HG02981 (cell line): Measurements from ENCODE around the gene DNAJB8.

Source experiments
- ATAC-seq: cut with Tn5 transposase; IDR thresholded peaks from one replicate; pipeline ENCODE4 v1.9.1; 2021; ENCODE audit warnings: mild to moderate bottlenecking, moderate library complexity; ENCODE audit not compliant: unreplicated experiment

The DNAJB8 gene

DNA sequence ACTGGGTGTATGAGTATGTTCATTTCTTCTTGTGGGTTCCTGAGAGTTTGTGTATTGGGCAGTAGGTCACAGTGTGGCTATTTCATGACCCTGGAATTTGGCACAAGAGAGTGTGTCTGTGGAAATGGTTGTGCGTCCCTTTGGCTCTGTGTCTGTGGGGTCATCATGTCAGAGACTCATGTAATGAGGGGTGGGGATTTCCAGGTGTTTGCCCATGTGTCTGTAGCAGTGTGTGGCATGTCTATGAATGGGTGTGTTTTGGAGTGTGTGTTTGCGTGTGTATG is 27.6 kb upstream of the DNAJB8 start:
- no peak for ATAC-seq

DNA sequence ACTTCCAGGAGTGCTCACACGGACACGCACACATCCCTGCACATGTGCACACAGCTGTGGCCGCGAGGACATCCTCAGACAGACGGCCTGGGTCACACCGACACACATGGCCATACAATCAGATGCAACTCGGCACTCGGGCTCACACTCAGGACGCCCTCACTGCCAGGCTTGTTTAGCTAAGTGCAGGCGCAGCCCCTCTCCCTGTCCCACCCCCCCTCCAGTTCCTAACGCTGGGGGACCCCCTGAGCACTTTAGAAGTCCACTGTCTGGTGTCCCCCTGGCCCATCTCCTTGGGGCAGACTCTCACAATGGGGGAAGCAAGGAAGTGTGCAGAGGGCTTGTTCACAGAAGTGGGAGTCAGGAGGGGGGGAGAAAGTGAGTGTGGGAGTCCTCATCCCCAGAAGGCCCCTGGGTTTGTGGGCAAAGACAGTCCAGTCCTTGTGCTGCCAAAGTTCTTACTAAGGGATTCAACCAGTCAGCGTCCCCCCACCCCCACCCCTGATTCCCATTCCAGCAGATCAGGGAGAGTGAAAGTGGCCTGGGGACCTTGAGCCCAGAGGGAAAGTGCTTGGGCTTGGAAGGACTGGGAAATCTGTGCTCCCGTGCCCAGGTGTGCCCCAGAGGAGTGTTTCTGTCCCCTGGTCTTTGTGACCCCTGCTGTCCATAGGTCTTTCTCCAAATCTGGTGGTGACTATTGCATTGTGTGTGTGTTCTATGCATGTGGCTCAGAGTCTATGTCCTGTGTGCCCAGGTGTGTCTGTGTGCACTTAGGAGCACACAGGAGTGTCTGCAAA is 27.1 kb upstream of the DNAJB8 start:
- no peak for ATAC-seq

DNA sequence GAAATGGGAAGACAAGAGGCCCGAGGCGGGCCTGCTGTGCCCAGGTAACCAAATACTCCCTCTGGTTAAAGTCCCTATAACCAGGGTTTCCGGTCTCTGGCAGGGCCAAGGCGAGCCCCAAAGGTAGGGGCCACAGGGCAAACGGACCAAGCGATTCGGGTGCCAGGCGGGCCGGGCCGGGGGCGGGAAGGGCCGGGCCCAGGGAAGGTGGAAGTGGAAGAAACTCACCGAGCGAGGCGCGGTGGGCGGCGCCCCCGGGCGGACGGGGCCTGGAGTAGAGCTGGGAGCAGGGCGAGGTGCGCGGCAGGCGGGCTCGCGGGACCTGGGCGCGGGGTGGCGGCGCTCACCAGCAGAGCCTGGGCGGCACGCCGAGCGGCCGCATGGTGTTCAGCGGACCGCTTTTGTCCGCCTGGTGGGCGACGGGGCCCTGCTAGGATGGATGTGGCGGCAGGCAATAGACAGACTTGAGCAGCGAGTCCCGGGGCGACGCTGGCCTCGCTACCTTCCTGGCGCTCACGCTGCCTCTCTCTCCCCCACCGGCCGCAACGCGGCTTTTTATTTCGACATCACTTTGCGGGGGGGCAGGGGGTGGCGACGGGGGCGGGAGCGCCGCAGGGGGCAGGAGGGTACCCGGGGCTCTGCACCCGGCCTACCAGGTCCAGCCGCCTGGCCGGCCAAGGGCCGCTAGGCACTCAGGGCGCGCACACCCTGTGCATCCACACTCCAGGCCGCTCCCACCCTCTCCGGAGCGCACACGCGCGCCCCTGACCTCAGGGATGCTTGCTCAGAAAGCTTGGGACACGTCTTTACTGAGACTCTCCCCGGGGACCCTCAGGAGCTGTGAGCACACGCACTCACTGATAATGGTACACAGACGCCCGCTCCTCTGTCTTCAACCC is 26.2 kb upstream of the DNAJB8 start, which contains the start of gene GATA2:
Gene GATA2, minus strand, starts transcription at position 531 of the 899 bp plus-strand sequence. CDS start 6,170 bp downstream, outside the sequence.
- no peak for ATAC-seq

DNA sequence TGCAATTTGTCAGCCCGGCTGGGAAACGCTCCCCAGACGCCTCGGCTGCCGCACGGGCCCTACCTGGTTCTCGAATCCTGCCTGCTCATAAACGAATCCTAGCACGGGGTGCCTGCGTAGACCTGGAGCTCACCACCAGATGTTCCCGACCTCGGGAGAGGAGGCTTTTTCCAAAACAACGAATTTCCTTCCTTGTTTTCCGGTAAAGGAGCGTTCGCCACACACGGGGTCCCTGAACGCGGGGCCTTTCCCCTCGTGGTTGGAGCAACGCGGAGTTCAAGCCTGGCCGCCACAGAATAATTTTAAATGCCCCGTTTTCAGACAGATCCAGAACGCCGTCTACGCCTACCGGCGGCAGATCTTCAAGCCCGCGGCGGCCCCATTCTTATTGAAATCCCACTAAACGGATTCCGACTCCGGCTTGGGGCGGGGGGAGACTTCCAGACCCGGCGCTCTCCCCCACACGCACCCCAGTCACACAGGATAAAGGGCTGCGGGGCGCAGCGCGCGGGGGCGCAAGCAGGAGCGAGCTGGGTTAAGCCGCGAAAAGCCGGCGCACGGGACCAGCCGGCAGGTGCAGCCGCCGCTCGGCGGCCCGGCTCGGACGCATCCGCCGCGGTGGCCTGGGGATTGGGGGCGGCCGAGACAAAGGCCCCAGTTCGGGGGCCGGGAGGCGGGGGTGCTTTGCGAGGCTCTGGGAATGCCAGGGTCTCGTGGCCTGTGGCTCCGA is 25.4 kb upstream of the DNAJB8 start:
- no peak for ATAC-seq

DNA sequence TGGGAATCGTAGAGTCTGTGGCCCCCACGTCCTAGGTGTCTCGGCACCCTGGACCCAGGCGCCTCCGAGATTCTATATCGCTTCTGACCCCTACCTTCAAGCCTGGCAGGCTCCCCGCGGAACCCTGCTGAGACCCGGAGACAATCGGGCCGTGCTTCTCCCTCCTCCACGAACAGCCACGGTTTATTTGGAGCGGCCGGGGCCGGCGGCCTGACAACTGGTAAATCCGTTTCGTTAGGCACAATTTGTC is 24.9 kb upstream of the DNAJB8 start:
- ATAC-seq, result no peak

DNA sequence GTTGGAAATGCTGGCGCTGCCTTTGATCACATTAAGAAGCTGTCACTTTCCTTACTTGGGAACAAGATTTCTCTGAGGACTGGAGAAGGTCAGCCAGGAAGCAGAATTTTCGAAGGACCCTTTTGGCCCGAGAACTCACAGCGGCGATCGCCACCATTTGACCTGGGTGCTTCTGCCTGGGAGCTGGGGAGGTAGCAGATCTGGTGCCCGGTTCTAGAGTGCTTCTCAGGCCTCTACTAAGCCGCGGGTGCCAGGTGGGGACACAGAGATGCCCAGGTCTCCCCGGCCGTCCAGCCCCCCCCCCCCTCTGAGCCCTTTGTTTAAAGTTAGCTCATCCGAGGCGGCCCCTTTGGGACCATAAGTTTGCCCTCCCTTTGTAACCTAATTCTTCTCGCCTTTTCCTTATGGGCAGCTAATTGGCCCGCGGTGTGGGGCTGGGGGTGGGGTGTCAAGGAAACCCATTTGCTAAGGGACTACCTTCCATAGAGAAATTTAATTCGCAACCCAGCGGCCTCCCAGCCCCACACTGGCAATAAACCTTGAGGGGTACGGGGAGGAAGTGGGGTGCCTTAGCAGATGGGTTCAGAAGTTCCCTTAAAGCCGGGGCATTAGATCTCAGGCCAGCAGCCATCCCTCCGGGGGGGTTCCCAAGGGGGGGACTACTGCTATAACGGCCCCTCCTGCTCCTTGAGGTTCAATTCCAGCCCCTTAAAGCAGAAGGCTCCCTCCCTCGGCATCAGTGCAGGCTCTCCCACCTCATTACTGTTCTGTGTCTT is 24.4 kb upstream of the DNAJB8 start:
- no peak for ATAC-seq

GRCh38 chr3:128490650-128490914 is 23.9 kb upstream of the DNAJB8 start:
- no peak for ATAC-seq

GRCh38 chr3:128489927-128490649 is 23.4 kb upstream of the DNAJB8 start:
- ATAC-seq, result no peak

- no peak for ATAC-seq
Measured at GRCh38 chr3:128489674-128489926, 22.9 kb upstream of the DNAJB8 start.

DNA sequence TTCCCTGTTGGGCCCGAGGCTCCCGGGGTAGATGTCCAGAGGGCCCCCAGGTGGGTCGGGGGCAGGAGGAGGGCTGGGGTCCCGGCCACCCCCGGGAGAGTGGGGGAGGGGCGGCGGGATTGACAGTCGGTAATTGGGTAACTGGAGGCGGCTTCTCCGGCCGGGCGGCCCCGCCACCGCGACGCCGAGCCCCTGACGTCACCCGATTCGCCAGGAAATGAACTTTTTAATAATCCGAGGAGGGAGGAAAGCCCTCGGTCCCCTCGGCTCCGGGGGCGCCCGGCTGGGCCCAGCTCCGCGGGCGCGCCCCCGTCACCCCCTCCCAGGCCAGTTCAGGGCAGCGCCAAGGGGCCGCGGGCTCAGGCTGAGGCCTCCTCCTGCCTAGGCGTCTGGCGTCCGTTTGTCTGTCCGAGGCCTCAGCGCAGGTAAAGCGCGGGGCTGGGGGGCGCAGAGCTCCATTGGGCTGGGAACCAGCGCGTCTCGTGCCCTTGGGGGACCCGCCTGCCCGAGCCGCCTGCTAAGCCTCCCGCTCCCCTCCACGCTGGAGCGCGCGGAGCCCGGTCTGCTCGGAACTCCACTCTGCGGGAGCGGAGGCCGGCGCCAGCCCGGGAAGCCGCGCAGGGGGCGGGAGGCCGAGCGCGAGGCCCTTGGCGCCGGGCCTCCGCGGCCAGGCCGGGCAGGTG is 22.4 kb upstream of the DNAJB8 start:
- no peak for ATAC-seq

DNA sequence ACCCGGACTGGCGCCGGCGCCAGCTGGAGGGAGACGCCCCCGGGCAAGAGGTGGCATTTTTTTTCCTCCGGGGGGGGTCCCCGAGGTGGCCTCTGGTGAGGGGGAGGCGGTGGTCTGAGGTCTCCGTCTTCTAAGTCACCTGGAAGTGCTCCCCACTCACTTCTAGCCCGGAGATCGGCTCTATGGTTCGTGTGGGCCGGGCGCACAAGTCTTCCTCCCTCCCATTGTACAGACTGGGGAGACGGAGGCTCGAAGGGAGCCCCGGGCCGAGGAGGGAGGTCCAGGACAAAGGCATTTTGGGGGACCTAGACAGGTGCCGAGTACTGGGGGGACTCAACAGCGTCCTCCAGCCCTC is 21.9 kb upstream of the DNAJB8 start:
- no peak for ATAC-seq

DNA sequence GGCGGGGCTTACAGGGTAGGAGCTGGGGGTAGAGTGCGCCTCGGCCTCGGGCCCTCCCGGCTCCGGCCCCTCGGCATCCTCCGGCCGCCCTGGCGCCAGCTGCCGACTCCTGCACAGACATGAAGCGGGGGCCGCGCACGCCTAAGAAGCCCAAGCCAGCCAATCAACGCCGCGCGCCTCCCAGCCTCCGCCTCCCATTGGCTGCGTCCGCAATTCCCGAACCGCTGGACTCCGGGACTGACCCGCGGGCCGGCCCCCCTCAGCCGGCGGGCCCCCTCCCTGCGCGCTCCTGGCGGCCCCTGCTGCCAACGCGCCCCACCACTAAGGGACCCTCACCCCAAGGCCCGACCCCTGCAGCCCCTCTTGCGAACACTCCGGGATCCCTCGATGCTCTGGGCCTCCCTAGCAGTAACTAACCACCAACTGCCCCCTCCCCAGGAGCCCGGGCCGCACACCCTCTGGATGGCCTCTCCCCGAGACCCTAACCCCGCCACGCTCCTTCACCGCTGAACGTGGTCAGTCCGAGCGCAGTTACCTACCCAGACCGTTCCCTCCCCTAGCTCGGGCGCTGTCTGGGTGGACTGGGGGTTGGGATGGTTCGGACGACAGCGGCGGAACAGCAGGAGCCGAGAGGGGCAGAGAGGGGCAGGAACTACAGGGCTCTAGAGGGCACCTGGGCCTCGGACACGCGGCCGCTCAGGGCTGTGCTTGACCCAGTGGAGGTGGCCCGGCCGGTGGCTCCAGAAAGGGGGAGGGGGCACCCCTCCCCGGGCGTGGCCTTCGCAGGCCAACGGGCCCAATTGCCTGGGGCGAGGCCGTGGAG is 21.3 kb upstream of the DNAJB8 start:
- ATAC-seq, result no peak

GRCh38 chr3:128487538-128487812 is 20.8 kb upstream of the DNAJB8 start:
- ATAC-seq, result no peak

- ATAC-seq, result no peak
Measured at GRCh38 chr3:128486681-128487537, 20.2 kb upstream of the DNAJB8 start.

DNA sequence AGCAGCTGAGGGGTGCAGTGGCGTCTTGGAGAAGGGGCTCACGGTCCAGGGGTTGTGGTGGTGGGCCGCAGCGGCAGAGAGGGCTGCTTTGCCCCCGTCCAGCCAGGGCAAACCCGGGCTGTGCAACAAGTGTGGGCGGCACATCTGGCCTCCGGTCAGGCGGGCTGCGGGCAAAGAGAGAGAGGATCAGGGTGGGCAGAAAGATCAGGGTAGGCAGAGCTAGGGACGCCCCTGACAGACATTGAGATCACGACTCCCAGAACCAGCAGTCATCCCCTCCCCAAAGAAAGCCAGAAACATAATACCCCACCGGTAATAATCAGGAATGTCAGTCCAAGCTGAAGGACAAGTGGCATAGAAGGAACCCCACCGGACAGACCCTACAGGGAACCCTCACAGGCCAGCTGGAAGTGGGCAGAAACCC is 19.5 kb upstream of the DNAJB8 start:
- ATAC-seq, result no peak

- ATAC-seq, result no peak
Measured at GRCh38 chr3:128485282-128486204, 18.9 kb upstream of the DNAJB8 start.

- no peak for ATAC-seq
Measured at GRCh38 chr3:128484404-128485281, 18.0 kb upstream of the DNAJB8 start.
